ENCODE measurements around the gene DLGAP1. TPM values are rescaled to one million over a fixed set of nuclear protein-coding genes. Genes with fewer than 3 reads are reported as not detected.

Gene DLGAP1
- total and polyA plus RNA-seq, 2 of the 13 experiments (the other 11 are each of a cell fraction or from before 2014, with no cell fraction given): 0.01 TPM; not detected in 1

- Histone ChIP-seq H3K9me3 (ENCODE audit: low read length) (no peaks in the 10 kb centered on the region), H3K4me1 (ENCODE audit: insufficient read depth, low read length) (peaks cover 7% of the 10 kb centered on the region), H3K9ac (ENCODE audit: insufficient read depth, low read depth, low read length) (no peak overlapping the region), H4K20me1 (ENCODE audit: insufficient read depth, low read length) (no peaks in the 10 kb centered on the region), H3K36me3 (replicated peaks in 1 of 2; ENCODE audit: control insufficient read depth in 1 of 2, insufficient read depth in 2 of 2, low read length in 2 of 2) (no peaks in the 10 kb centered on the region), H3K27ac (ENCODE audit: extremely low read length, insufficient read depth, low read length) (no peak overlapping the region), H3K4me2 (ENCODE audit: low read depth, low read length) (no peak overlapping the region), H3K27me3 (ENCODE audit: control insufficient read depth in 1 of 2, insufficient read depth in 2 of 2, low read length in 2 of 2) (no peaks in the 10 kb centered on the region; a peak in 1 of 5 replicates), H2AFZ (ENCODE audit: low read length) (no peak overlapping the region), H3K79me2 (ENCODE audit: insufficient read depth, low read length) (no peaks in the 10 kb centered on the region), H3K4me3 (replicated peaks in 1 of 3; ENCODE audit: insufficient read depth in 1 of 3, low read depth in 2 of 3, low read length in 3 of 3) (no peak overlapping the region)
- intact Hi-C loops (cut with micrococcal nuclease; ENCODE audit: unreplicated experiment): no loop called here
- ATAC-seq (no peak), DNase-seq (ENCODE audit: low spot score) (no peak), FAIRE-seq (no peak)
- no TSS peak for BruUV-seq (replicated peaks)
- ChIA-PET CTCF (ENCODE audit: low intra/inter-chr PET ratio, low total read pairs) (no interaction called here), POLR2A (no interaction called here)
- 49% methylated on average over 5 of the region's 5 CpGs for WGBS (ENCODE audit: low lambda C conversion rate)
- TF ChIP-seq TGIF2 (CRISPR knock-in tag; IDR thresholded peaks at IDR 0.05) (no peak), ATF7 (IDR thresholded peaks at IDR 0.05) (peak; percentile 49), ATF7 (CRISPR knock-in tag; IDR thresholded peaks at IDR 0.05) (no peak), CREB1 (IDR thresholded peaks at IDR 0.05) (peak; percentile 76), CREB1 (CRISPR knock-in tag; IDR thresholded peaks at IDR 0.05) (no peak)
- in situ Hi-C loops (cut with HindIII; ENCODE audit: extremely low pct_ligation_motif_present, low pct_unique_long_range_greater_than_20kb): no loop called here
Measured at GRCh38 chr18:3712491-3712890, 742.6 kb downstream of the DLGAP1 start.

DNA sequence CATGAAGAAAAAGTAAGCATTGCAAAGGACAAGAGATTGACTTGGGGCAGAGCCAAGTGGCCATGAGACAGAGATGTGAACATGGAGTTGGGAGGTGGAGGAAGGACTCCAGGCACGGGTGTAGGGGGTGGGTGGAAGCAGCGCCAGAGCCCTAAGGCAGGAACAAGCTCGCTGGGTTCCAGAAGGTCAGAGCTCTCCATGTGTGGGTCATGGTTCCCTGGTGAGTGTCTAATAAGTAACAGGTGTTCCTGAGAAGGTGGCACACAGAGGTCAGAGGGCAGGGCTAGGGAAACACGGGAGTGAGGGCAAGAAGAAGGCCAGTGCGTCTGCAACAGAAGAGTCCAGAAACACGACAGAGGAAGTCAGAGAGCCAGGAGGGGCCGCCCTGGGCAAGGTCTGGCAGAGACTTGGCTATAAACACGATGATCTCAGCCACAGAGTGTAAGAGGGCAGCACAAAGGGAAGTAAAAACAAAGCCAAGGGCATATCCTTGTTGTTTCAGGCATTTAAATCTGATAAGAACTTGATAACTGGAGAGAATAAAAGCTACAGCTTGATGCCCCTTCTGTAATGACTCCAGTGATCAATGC, 744.3 kb downstream of the DLGAP1 start:
- no peak for FAIRE-seq
- Histone ChIP-seq H3K27ac (ENCODE audit: extremely low read length, insufficient read depth, low read length) (no peak overlapping the region), H2AFZ (ENCODE audit: low read length) (no peak overlapping the region), H3K4me2 (ENCODE audit: low read depth, low read length) (peak overlapping the region; percentile 28; the same call in 1 of the 2 replicates), H3K36me3 (replicated peaks in 1 of 2; ENCODE audit: control insufficient read depth in 1 of 2, insufficient read depth in 2 of 2, low read length in 2 of 2) (no peaks in the 10 kb centered on the region), H3K79me2 (ENCODE audit: insufficient read depth, low read length) (no peaks in the 10 kb centered on the region), H3K4me3 (replicated peaks in 1 of 3; ENCODE audit: insufficient read depth in 1 of 3, low read depth in 2 of 3, low read length in 3 of 3) (no peak overlapping the region), H3K9me3 (ENCODE audit: low read length) (no peaks in the 10 kb centered on the region), H3K27me3 (ENCODE audit: control insufficient read depth in 1 of 2, insufficient read depth in 2 of 2, low read length in 2 of 2) (no peaks in the 10 kb centered on the region; a peak in 1 of 5 replicates), H3K4me1 (ENCODE audit: insufficient read depth, low read length) (peaks cover 7% of the 10 kb centered on the region), H4K20me1 (ENCODE audit: insufficient read depth, low read length) (no peaks in the 10 kb centered on the region), H3K9ac (ENCODE audit: insufficient read depth, low read depth, low read length) (no peak overlapping the region)
- peak; percentile 42; the same call in 1 of the 3 replicates for ATAC-seq
- intact Hi-C loops (cut with micrococcal nuclease; ENCODE audit: unreplicated experiment) (no loop called here), in situ Hi-C loops (cut with HindIII; ENCODE audit: extremely low pct_ligation_motif_present, low pct_unique_long_range_greater_than_20kb) (no loop called here)
- TF ChIP-seq E2F5 (CRISPR knock-in tag; conservative IDR thresholded peaks at IDR 0.05) (no peak), RARA (CRISPR knock-in tag; IDR thresholded peaks at IDR 0.05) (0 out of 2 replicates have a peak, but pooled peaks have one; percentile 18)
- ChIA-PET POLR2A (no interaction called here), CTCF (ENCODE audit: low intra/inter-chr PET ratio, low total read pairs) (no interaction called here)
- BruUV-seq (replicated peaks): no TSS peak
- WGBS (ENCODE audit: low lambda C conversion rate): 6% methylated on average over 8 of the region's 8 CpGs
- DNase-seq (ENCODE audit: low spot score): no peak

Measured in HepG2 (cell line).